ENCODE data around the gene COMMD2. TPM values are rescaled to one million over a fixed set of nuclear protein-coding genes. Genes with fewer than 3 reads are reported as not detected.

Gene COMMD2
- polyA plus RNA-seq, 3 donors = 15.1 to 74.4 (median 73.5) TPM

DNA sequence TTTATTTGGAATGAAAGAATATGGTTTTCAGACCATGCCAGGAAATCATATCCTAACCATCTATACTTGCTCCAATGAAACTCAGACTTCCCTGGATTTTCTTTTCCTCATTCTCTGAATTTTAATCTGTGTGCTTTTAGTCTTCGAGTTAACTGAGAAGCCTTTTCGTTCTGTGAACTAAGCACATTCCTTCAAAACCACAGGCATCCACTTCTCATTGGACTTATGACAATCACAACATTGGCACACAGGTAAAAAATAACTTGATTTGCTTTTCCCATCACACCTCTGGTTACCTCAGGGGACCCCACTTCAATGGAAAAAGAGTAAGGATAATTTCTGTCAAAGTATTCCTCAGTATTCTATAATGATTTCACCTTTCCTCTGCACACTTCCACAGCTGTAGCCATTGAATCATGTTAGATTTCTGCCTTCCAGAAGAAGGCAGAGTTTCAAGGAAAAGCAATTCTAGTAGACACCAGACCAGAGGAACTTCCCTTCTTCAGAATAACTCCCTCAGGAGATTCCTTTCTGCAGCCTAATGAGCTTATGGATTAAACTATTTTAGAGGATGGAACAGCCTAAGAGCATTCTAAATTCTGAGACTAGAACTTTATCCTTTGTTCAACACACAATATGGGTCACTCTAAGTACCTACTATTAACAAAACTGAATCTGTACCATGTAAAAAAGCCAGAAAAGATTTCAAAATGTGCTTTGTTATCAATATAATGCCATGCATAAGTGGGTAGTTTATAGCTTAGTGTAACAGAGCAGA is 15.9 kb downstream of the COMMD2 start:
- peaks cover 27 to 29% of the 10 kb centered on the region in 2 donors for H3K36me3 Mint-ChIP-seq
- no peaks in the 10 kb centered on the region for H3K27me3 ChIP-seq (ENCODE audit: control insufficient read depth in 2 of 2, insufficient read depth in 2 of 2, low read length in 2 of 2)
- no peaks in the 10 kb centered on the region for H3K4me1 Mint-ChIP-seq

DNA sequence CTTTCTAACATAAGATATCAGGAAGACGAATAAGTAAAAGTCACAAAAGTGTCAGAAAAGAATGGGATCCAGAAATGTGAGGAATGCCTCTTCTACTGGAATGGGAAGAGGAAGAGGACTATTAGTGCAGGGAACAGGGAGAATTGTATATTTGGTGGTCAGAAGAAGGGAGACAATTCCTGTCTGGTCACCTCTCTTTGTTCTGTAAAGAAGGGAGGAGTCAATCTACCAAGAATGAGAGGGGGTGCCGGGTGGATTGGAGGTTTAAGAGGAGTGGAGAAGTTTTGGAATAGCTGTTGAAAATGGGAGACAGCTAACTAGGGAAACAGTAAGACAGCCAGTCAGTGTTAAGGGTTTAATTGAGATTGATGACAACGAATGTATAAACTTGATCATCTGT is 20.1 kb downstream of the COMMD2 start:
- H4K20me1 ChIP-seq (ENCODE audit: insufficient read depth, low read length) = no peaks in the 10 kb centered on the region

More for the DNA sequence above, 15.9 kb downstream of the COMMD2 start:
- Histone ChIP-seq H3K27ac (ENCODE audit: low read depth in 1 of 2, low read length in 2 of 2) (no peak overlapping the region), H3K4me2 (replicated peaks; ENCODE audit: extremely low read depth, low read length, poor library complexity, severe bottlenecking) (no peak overlapping the region), H3K4me1 (ENCODE audit: control insufficient read depth in 1 of 2, insufficient read depth in 2 of 2, low read length in 2 of 2) (no peaks in the 10 kb centered on the region), H3K9ac (ENCODE audit: insufficient read depth, low read length, poor library complexity, severe bottlenecking) (no peak overlapping the region), H3K79me2 (ENCODE audit: insufficient read depth, low read length) (no peaks in the 10 kb centered on the region), H2AFZ (ENCODE audit: insufficient read depth, low read depth, low read length, poor library complexity, severe bottlenecking) (no peak overlapping the region), H3K9me3 (replicated peaks in 1 of 2; ENCODE audit: control insufficient read depth in 1 of 2, insufficient read depth in 1 of 2, low read length in 2 of 2) (no peaks in the 10 kb centered on the region), H4K20me1 (ENCODE audit: insufficient read depth, low read length) (no peaks in the 10 kb centered on the region), H3K36me3 (replicated peaks in 1 of 2; ENCODE audit: control insufficient read depth in 1 of 2, insufficient read depth in 2 of 2, low read length in 2 of 2) (peaks cover 24 to 25% of the 10 kb centered on the region in 2 donors), H3K4me3 (replicated peaks in 1 of 3; ENCODE audit: low read depth in 2 of 3, low read length in 3 of 3) (no peak overlapping the region)
- TF ChIP-seq, protein P1, sequence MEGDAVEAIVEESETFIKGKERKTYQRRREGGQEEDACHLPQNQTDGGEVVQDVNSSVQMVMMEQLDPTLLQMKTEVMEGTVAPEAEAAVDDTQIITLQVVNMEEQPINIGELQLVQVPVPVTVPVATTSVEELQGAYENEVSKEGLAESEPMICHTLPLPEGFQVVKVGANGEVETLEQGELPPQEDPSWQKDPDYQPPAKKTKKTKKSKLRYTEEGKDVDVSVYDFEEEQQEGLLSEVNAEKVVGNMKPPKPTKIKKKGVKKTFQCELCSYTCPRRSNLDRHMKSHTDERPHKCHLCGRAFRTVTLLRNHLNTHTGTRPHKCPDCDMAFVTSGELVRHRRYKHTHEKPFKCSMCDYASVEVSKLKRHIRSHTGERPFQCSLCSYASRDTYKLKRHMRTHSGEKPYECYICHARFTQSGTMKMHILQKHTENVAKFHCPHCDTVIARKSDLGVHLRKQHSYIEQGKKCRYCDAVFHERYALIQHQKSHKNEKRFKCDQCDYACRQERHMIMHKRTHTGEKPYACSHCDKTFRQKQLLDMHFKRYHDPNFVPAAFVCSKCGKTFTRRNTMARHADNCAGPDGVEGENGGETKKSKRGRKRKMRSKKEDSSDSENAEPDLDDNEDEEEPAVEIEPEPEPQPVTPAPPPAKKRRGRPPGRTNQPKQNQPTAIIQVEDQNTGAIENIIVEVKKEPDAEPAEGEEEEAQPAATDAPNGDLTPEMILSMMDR (IDR thresholded peaks at IDR 0.05) = no peak
- Mint-ChIP-seq H3K9me3 (no peaks in the 10 kb centered on the region), H3K27ac (no peak overlapping the region), H3K27me3 (ENCODE audit: low read depth in 3 of 3) (peaks cover 0 to 8% (median 0%) of the 10 kb centered on the region in 3 donors), H3K4me3 (no peak overlapping the region)
- DNase-seq = no peak
- 40% methylated on average over 2 of the region's 2 CpGs for WGBS (ENCODE audit: insufficient coverage)
- intact Hi-C loops (cut with micrococcal nuclease) = no loop called here

More for the DNA sequence above, 20.1 kb downstream of the COMMD2 start:
- Histone ChIP-seq H3K4me3 (replicated peaks in 1 of 3; ENCODE audit: low read depth in 2 of 3, low read length in 3 of 3) (no peak overlapping the region), H3K36me3 (replicated peaks in 1 of 2; ENCODE audit: control insufficient read depth in 1 of 2, insufficient read depth in 2 of 2, low read length in 2 of 2) (no peaks in the 10 kb centered on the region), H3K4me1 (ENCODE audit: control insufficient read depth in 1 of 2, insufficient read depth in 2 of 2, low read length in 2 of 2) (no peaks in the 10 kb centered on the region), H3K9ac (ENCODE audit: insufficient read depth, low read length, poor library complexity, severe bottlenecking) (no peak overlapping the region), H3K9me3 (replicated peaks in 1 of 2; ENCODE audit: control insufficient read depth in 1 of 2, insufficient read depth in 1 of 2, low read length in 2 of 2) (no peaks in the 10 kb centered on the region), H3K27ac (ENCODE audit: low read depth in 1 of 2, low read length in 2 of 2) (no peak overlapping the region), H2AFZ (ENCODE audit: insufficient read depth, low read depth, low read length, poor library complexity, severe bottlenecking) (no peak overlapping the region), H3K27me3 (ENCODE audit: control insufficient read depth in 2 of 2, insufficient read depth in 2 of 2, low read length in 2 of 2) (no peaks in the 10 kb centered on the region), H3K4me2 (replicated peaks; ENCODE audit: extremely low read depth, low read length, poor library complexity, severe bottlenecking) (no peak overlapping the region), H3K79me2 (ENCODE audit: insufficient read depth, low read length) (no peaks in the 10 kb centered on the region)
- Mint-ChIP-seq H3K36me3 (peaks cover 0 to 8% of the 10 kb centered on the region in 2 donors), H3K27ac (no peak overlapping the region), H3K4me3 (no peak overlapping the region), H3K9me3 (no peaks in the 10 kb centered on the region), H3K27me3 (ENCODE audit: low read depth in 3 of 3) (peaks cover 0 to 8% (median 7%) of the 10 kb centered on the region in 3 donors), H3K4me1 (peaks cover 6% of the 10 kb centered on the region)
- 100% methylated on average over 2 of the region's 3 CpGs for WGBS (ENCODE audit: insufficient coverage)
- TF ChIP-seq, protein P1 (IDR thresholded peaks at IDR 0.05) = no peak
- intact Hi-C loops (cut with micrococcal nuclease) = no loop called here
- no peak for DNase-seq

Data from CD14-positive monocyte (primary cell).